ENCODE measurements around the gene CRACR2B.

Gene CRACR2B

GRCh38 chr11:837189-837989 lies 9.7 kb downstream of the CRACR2B start:
- Mint-ChIP-seq H3K36me3 (no peaks in the 10 kb centered on the region), H3K4me1 (peaks cover 18% of the 10 kb centered on the region), H3K27ac (no peak overlapping the region), H3K4me3 (no peak overlapping the region), H3K27me3 (no peaks in the 10 kb centered on the region), H3K9me3 (no peaks in the 10 kb centered on the region)

GRCh38 chr11:837990-838307 lies 10.2 kb downstream of the CRACR2B start:
- H3K36me3 Mint-ChIP-seq: no peaks in the 10 kb centered on the region
- H3K4me3 Mint-ChIP-seq: no peak overlapping the region
- H3K27me3 Mint-ChIP-seq: no peaks in the 10 kb centered on the region
- peaks cover 18% of the 10 kb centered on the region for H3K4me1 Mint-ChIP-seq
- no peaks in the 10 kb centered on the region for H3K9me3 Mint-ChIP-seq
- H3K27ac Mint-ChIP-seq: no peak overlapping the region

GRCh38 chr11:838441-839279 lies 10.9 kb downstream of the CRACR2B start:
- H3K4me1 Mint-ChIP-seq: peaks cover 21% of the 10 kb centered on the region
- H3K4me3 Mint-ChIP-seq: no peak overlapping the region

GRCh38 chr11:839280-839623 lies 11.5 kb downstream of the CRACR2B start:
- Mint-ChIP-seq H3K27ac (no peak overlapping the region), H3K9me3 (no peaks in the 10 kb centered on the region), H3K27me3 (no peaks in the 10 kb centered on the region), H3K4me3 (no peak overlapping the region), H3K36me3 (no peaks in the 10 kb centered on the region), H3K4me1 (peaks cover 18% of the 10 kb centered on the region)

More at GRCh38 chr11:838441-839279, 10.9 kb downstream of the CRACR2B start:
- H3K27me3 Mint-ChIP-seq: no peaks in the 10 kb centered on the region
- no peaks in the 10 kb centered on the region for H3K36me3 Mint-ChIP-seq
- H3K9me3 Mint-ChIP-seq: no peaks in the 10 kb centered on the region
- H3K27ac Mint-ChIP-seq: no peak overlapping the region

- Mint-ChIP-seq H3K4me1 (peaks cover 16% of the 10 kb centered on the region), H3K4me3 (peak overlapping the region; percentile 88), H3K36me3 (no peaks in the 10 kb centered on the region), H3K9me3 (no peaks in the 10 kb centered on the region), H3K27me3 (no peaks in the 10 kb centered on the region), H3K27ac (no peak overlapping the region)
Observed at GRCh38 chr11:839875-840617, 12.3 kb downstream of the CRACR2B start.

GRCh38 chr11:841981-842369 lies 14.3 kb downstream of the CRACR2B start:
- H3K36me3 Mint-ChIP-seq: no peaks in the 10 kb centered on the region
- H3K27ac Mint-ChIP-seq: peak overlapping the region; percentile 84
- H3K4me3 Mint-ChIP-seq: peak overlapping the region; percentile 88
- H3K9me3 Mint-ChIP-seq: no peaks in the 10 kb centered on the region
- H3K4me1 Mint-ChIP-seq: peaks cover 16% of the 10 kb centered on the region
- no peaks in the 10 kb centered on the region for H3K27me3 Mint-ChIP-seq

GRCh38 chr11:842370-843002 lies 14.8 kb downstream of the CRACR2B start, which contains the start of the genes POLR2L and TSPAN4:
TSS of gene POLR2L (minus strand) at chr11:842529. CDS start at chr11:842508, 21 bp downstream.
TSS of gene TSPAN4 (plus strand) at chr11:842852. CDS start at chr11:850305, 7,453 bp downstream.
- no peaks in the 10 kb centered on the region for H3K36me3 Mint-ChIP-seq
- H3K27me3 Mint-ChIP-seq: no peaks in the 10 kb centered on the region
- H3K27ac Mint-ChIP-seq: peak within 1 kb of the TSS; percentile 84
- no peaks in the 10 kb centered on the region for H3K9me3 Mint-ChIP-seq
- H3K4me3 Mint-ChIP-seq: peak within 1 kb of the TSS; percentile 88
- peaks cover 16% of the 10 kb centered on the region for H3K4me1 Mint-ChIP-seq

GRCh38 chr11:843086-843734 lies 15.5 kb downstream of the CRACR2B start:
- no peaks in the 10 kb centered on the region for H3K36me3 Mint-ChIP-seq
- H3K4me3 Mint-ChIP-seq: peak overlapping the region; percentile 75
- no peaks in the 10 kb centered on the region for H3K27me3 Mint-ChIP-seq
- H3K4me1 Mint-ChIP-seq: peaks cover 16% of the 10 kb centered on the region
- no peaks in the 10 kb centered on the region for H3K9me3 Mint-ChIP-seq
- no peak overlapping the region for H3K27ac Mint-ChIP-seq

- peaks cover 20% of the 10 kb centered on the region for H3K4me1 Mint-ChIP-seq
- no peak overlapping the region for H3K27ac Mint-ChIP-seq
Observed at GRCh38 chr11:843818-844692, 16.3 kb downstream of the CRACR2B start.

GRCh38 chr11:844693-845644 lies 17.2 kb downstream of the CRACR2B start:
- Mint-ChIP-seq H3K4me1 (peaks cover 20% of the 10 kb centered on the region), H3K27ac (no peak overlapping the region), H3K4me3 (no peak overlapping the region), H3K9me3 (no peaks in the 10 kb centered on the region), H3K36me3 (no peaks in the 10 kb centered on the region), H3K27me3 (no peaks in the 10 kb centered on the region)

More at GRCh38 chr11:843818-844692, 16.3 kb downstream of the CRACR2B start:
- Mint-ChIP-seq H3K36me3 (no peaks in the 10 kb centered on the region), H3K4me3 (peak overlapping the region; percentile 75), H3K27me3 (no peaks in the 10 kb centered on the region), H3K9me3 (no peaks in the 10 kb centered on the region)

- Mint-ChIP-seq H3K36me3 (no peaks in the 10 kb centered on the region), H3K4me3 (no peak overlapping the region), H3K27ac (no peak overlapping the region)
Observed at GRCh38 chr11:845872-846495, 18.3 kb downstream of the CRACR2B start.

GRCh38 chr11:846496-847098 lies 18.9 kb downstream of the CRACR2B start:
- no peaks in the 10 kb centered on the region for H3K9me3 Mint-ChIP-seq
- no peaks in the 10 kb centered on the region for H3K36me3 Mint-ChIP-seq
- no peak overlapping the region for H3K27ac Mint-ChIP-seq
- peaks cover 10% of the 10 kb centered on the region for H3K4me1 Mint-ChIP-seq
- H3K27me3 Mint-ChIP-seq: no peaks in the 10 kb centered on the region
- no peak overlapping the region for H3K4me3 Mint-ChIP-seq

More at GRCh38 chr11:845872-846495, 18.3 kb downstream of the CRACR2B start:
- no peaks in the 10 kb centered on the region for H3K27me3 Mint-ChIP-seq
- H3K4me1 Mint-ChIP-seq: peaks cover 10% of the 10 kb centered on the region
- no peaks in the 10 kb centered on the region for H3K9me3 Mint-ChIP-seq
